K562 (cell line): ENCODE data around the gene APOM. TPM values are rescaled to one million over a fixed set of nuclear protein-coding genes. Genes with fewer than 3 reads are reported as not detected.

Experiments
- CREB3L1 ChIP-seq: fragments of 450-650 bp; IDR thresholded peaks from 2 replicates; pipeline ENCODE4 v1.6.1; 2014; ENCODE audit warnings: low read depth, mild to moderate bottlenecking, moderate library complexity, borderline replicate concordance
- CXXC5 ChIP-seq: fragments of 250-450 bp; sonication (Bioruptor Pico); IDR thresholded peaks from 2 replicates; pipeline ENCODE4 v1.8.0; 2022; ENCODE audit warnings: inconsistent platforms, mild to moderate bottlenecking, moderate library complexity
- E4F1 ChIP-seq: fragments of 250-450 bp; sonication (Bioruptor Pico); IDR thresholded peaks from 2 replicates; pipeline ENCODE4 v1.5.0; 2021; ENCODE audit warnings: mild to moderate bottlenecking, borderline replicate concordance
- EWSR1 ChIP-seq: fragments of 450-650 bp; IDR thresholded peaks from 2 replicates; pipeline ENCODE4 v1.6.1; 2018; ENCODE audit warnings: borderline replicate concordance, mild to moderate bottlenecking, low read depth, moderate library complexity; ENCODE audit not compliant: partially characterized antibody
- GTF2A2 ChIP-seq: IDR thresholded peaks from 2 replicates; pipeline ENCODE4 v1.6.1; 2016; ENCODE audit warnings: mild to moderate bottlenecking, missing genetic modification characterization, missing compliant biosample characterization
- HBP1 ChIP-seq: fragments of 450-650 bp; formaldehyde crosslinking; IDR thresholded peaks from 2 replicates; pipeline ENCODE4 v1.4.0; 2022; ENCODE audit warnings: missing genetic modification characterization
- HNRNPH1 ChIP-seq: fragments of 200-400 bp; formaldehyde crosslinking; optimal IDR thresholded peaks from 2 replicates; pipeline ENCODE3; 2017; ENCODE audit warnings: low read depth, mild to moderate bottlenecking, low read length, moderate library complexity
- HNRNPK ChIP-seq: fragments of 200-400 bp; formaldehyde crosslinking; IDR thresholded peaks from one replicate; pipeline ENCODE4 v1.6.1; 2018; ENCODE audit warnings: mild to moderate bottlenecking, low read depth, low read length; ENCODE audit not compliant: poor library complexity, severe bottlenecking
- KLF1 ChIP-seq: fragments of 450-650 bp; IDR thresholded peaks from 2 replicates; pipeline ENCODE4 v1.6.1; 2016; ENCODE audit warnings: missing genetic modification characterization, missing compliant biosample characterization
- PHB ChIP-seq: fragments of 250-450 bp; sonication (Bioruptor Pico); IDR thresholded peaks from 2 replicates; pipeline ENCODE4 v1.5.0; 2021
- POLR2AphosphoS5 ChIP-seq: IDR thresholded peaks from 2 replicates; pipeline ENCODE4 v1.6.1; 2011; ENCODE audit warnings: mild to moderate bottlenecking, low read depth, low read length, moderate library complexity; ENCODE audit not compliant: control insufficient read depth, insufficient read depth
- ZNF318 ChIP-seq, 2 experiments: fragments of 450-650 bp; IDR thresholded peaks; 2 replicates each; pipeline ENCODE4 v1.6.1; 2016; ENCODE audit warnings: mild to moderate bottlenecking in 2 of 2, borderline replicate concordance in 1 of 2, low read depth in 1 of 2, moderate library complexity in 1 of 2
- polyA plus RNA-seq, 8 experiments: library from polyadenylated mRNA; depleted of rRNA in 4 of 8; stranded (reverse) in 5 of 8; unstranded in 3 of 8; fragments of >200 nt; fragmentation: Nextera tagmentation in 2 of 8; fragmentation: Illumina TruSeq in 1 of 8; extraction: Ambion mirVana in 2 of 8; extraction: Trizol in 1 of 8; gene quantifications; 2 replicates each; pipeline versions ENCODE4 v1.2.1 to v1.2.3, GENCODE V29; 2011 to 2014; ENCODE audit warnings: inconsistent platforms in 1 of 8, missing spikeins in 1 of 8
- total RNA-seq, 7 experiments: library from RNA; depleted of rRNA in 6 of 7; stranded (reverse); fragments of >200 nt in 6 of 7; fragmentation: Illumina TruSeq in 2 of 7; extraction: Trizol in 2 of 7; gene quantifications; 2 replicates each; pipeline versions ENCODE4 v1.2.1 to v1.2.3, GENCODE V29; 2011 to 2021; ENCODE audit warnings: low replicate concordance in 1 of 7

Gene APOM
- total and polyA plus RNA-seq, 9 of the 15 experiments (the other 6 are each of a cell fraction or from before 2014, with no cell fraction given), result 5.7 to 24.3 (median 10.4) TPM

- TF ChIP-seq HBP1 (0 out of 2 replicates have a peak, but pooled peaks have one; percentile 33), ZNF318 (IDR thresholded peaks at IDR 0.05; ENCODE audit: borderline replicate concordance in 1 of 2, low read depth in 1 of 2) (0 out of 4 replicates have a peak, but pooled peaks of 1 of the 2 experiments have one; percentile 52), EWSR1 (no peak), CREB3L1 (peak; percentile 9; the same call in 1 of the 2 replicates), CXXC5 (no peak), PHB (CRISPR knock-in tag) (no peak), HNRNPH1 (no peak), GTF2A2 (tag) (no peak), E4F1 (CRISPR knock-in tag) (no peak), KLF1 (no peak), POLR2AphosphoS5 (no peak), HNRNPK (no peak)
Measured at GRCh38 chr6:31621320-31621939, 34.3 kb upstream of the APOM start (continued).
